HG03135 (cell line): ENCODE data around the gene RGMB.
A peak's percentile ranks its signal among the peaks of the same experiment; 100 is the strongest.

ENCODE experiments used
- ATAC-seq: cut with Tn5 transposase; IDR thresholded peaks from one replicate; pipeline ENCODE4 v1.9.1; 2021; ENCODE audit warnings: mild to moderate bottlenecking, moderate library complexity; ENCODE audit not compliant: unreplicated experiment

RGMB gene

GRCh38 chr5:98768160-98768959 lies 5.1 kb upstream of the RGMB start:
- ATAC-seq: peak; percentile 37

- no peak for ATAC-seq
These were observed 4.6 kb upstream of the RGMB start for GRCh38 chr5:98768960-98769209.

GRCh38 chr5:98769210-98769958 lies 4.1 kb upstream of the RGMB start:
- ATAC-seq: no peak

GRCh38 chr5:98769959-98770208 lies 3.6 kb upstream of the RGMB start:
- no peak for ATAC-seq

- no peak for ATAC-seq
These were observed 3.1 kb upstream of the RGMB start for GRCh38 chr5:98770209-98770910.

- ATAC-seq: no peak
These were observed 2.5 kb upstream of the RGMB start for GRCh38 chr5:98770911-98771322.

- no peak for ATAC-seq
These were observed 1.9 kb upstream of the RGMB start for GRCh38 chr5:98771382-98772109.

- ATAC-seq: no peak
These were observed 849 bp upstream of the RGMB start for GRCh38 chr5:98772415-98773213.

- no peak for ATAC-seq
These were observed 324 bp upstream of the RGMB start for GRCh38 chr5:98773214-98773463.

- peak; percentile 35 for ATAC-seq
These were observed 950 bp downstream of the RGMB start for GRCh38 chr5:98774192-98775033.

GRCh38 chr5:98775246-98776065 lies 2.0 kb downstream of the RGMB start:
- ATAC-seq: no peak

- no peak for ATAC-seq
These were observed 2.7 kb downstream of the RGMB start for GRCh38 chr5:98776066-98776705.

- ATAC-seq: no peak
These were observed 3.8 kb downstream of the RGMB start for GRCh38 chr5:98777295-98777694.

- ATAC-seq: no peak
These were observed 5.9 kb downstream of the RGMB start for GRCh38 chr5:98779264-98779877.

GRCh38 chr5:98780390-98780789 lies 6.9 kb downstream of the RGMB start:
- ATAC-seq: no peak

GRCh38 chr5:98781520-98781919 lies 8.1 kb downstream of the RGMB start:
- no peak for ATAC-seq

GRCh38 chr5:98781964-98782363 lies 8.5 kb downstream of the RGMB start:
- no peak for ATAC-seq

- no peak for ATAC-seq
These were observed 9.7 kb downstream of the RGMB start for GRCh38 chr5:98783051-98783649.
